ENCODE data around the gene PCNX3. TPM values are rescaled to one million over a fixed set of nuclear protein-coding genes. Genes with fewer than 3 reads are reported as not detected.

PCNX3 gene
- polyA plus RNA-seq, 1 donor (not counting 4 experiments of a cell fraction or from before 2014, with no cell fraction given): 6.1 TPM

- no peaks in the 10 kb centered on the region for H3K79me2 ChIP-seq (ENCODE audit: control insufficient read depth, insufficient read depth, low read length)
- peak overlapping the region; percentile 88 for H2AFZ ChIP-seq (ENCODE audit: control insufficient read depth, low read length)
- peak overlapping the region; percentile 40 to 65 (median 58) for H3K4me3 ChIP-seq (ENCODE audit: control insufficient read depth in 2 of 3, extremely low read depth in 1 of 3, insufficient read depth in 2 of 3, low read depth in 1 of 3, low read length in 3 of 3)
- peak overlapping the region; percentile 84 for H3K27ac ChIP-seq (ENCODE audit: control insufficient read depth, insufficient read depth, low read length)
- TF ChIP-seq EZH2 (IDR thresholded peaks at IDR 0.05; ENCODE audit: low read length) (no peak), CTCF (optimal IDR thresholded peaks at IDR 0.05 in 1 of 3, IDR thresholded peaks at IDR 0.05 in 1 of 3, conservative IDR thresholded peaks at IDR 0.05 in 1 of 3; ENCODE audit: extremely low read depth in 1 of 3, insufficient read depth in 2 of 3, low read length in 3 of 3) (no peak)
- peaks cover 28 to 33% of the 10 kb centered on the region in 2 experiments for H3K36me3 ChIP-seq (ENCODE audit: control insufficient read depth in 2 of 2, extremely low read depth in 1 of 2, insufficient read depth in 2 of 2, low read length in 2 of 2)
- H3K9me3 ChIP-seq (ENCODE audit: control insufficient read depth, low read depth, low read length): no peaks in the 10 kb centered on the region
- H4K20me1 ChIP-seq (ENCODE audit: control insufficient read depth, extremely low read depth, insufficient read depth, low read length): no peaks in the 10 kb centered on the region
- no peaks in the 10 kb centered on the region for H3K27me3 ChIP-seq (ENCODE audit: control insufficient read depth, extremely low read depth, insufficient read depth, low read length)
- dilution Hi-C loops (cut with MboI; ENCODE audit: extremely low pct_ligation_motif_present, low sequenced_read_pairs): no loop called here
- H3K4me1 ChIP-seq (ENCODE audit: control insufficient read depth, extremely low read depth, insufficient read depth, low read length): peaks cover 33% of the 10 kb centered on the region
- no peaks in the 10 kb centered on the region for H3K9me1 ChIP-seq (ENCODE audit: control insufficient read depth, extremely low read depth, insufficient read depth, low read length)
- H3K4me2 ChIP-seq (ENCODE audit: control insufficient read depth, extremely low read depth, insufficient read depth, low read depth, low read length): peak overlapping the region; percentile 73
- FAIRE-seq (peak; percentile 5), DNase-seq (ENCODE audit: low read depth, low spot score) (no peak)
- peak overlapping the region; percentile 64 for H3K9ac ChIP-seq (ENCODE audit: control insufficient read depth, extremely low read depth, insufficient read depth, low read length)
These were observed 37.1 kb downstream of the PCNX3 start for GRCh38 chr11:65652511-65653228.

- FAIRE-seq (no peak), DNase-seq (ENCODE audit: low read depth, low spot score) (no peak)
- H3K36me3 ChIP-seq (ENCODE audit: control insufficient read depth in 2 of 2, extremely low read depth in 1 of 2, insufficient read depth in 2 of 2, low read length in 2 of 2): peaks cover 34 to 42% of the 10 kb centered on the region in 2 experiments
- H3K9me1 ChIP-seq (ENCODE audit: control insufficient read depth, extremely low read depth, insufficient read depth, low read length): no peaks in the 10 kb centered on the region
- TF ChIP-seq CTCF (optimal IDR thresholded peaks at IDR 0.05 in 1 of 3, IDR thresholded peaks at IDR 0.05 in 1 of 3, conservative IDR thresholded peaks at IDR 0.05 in 1 of 3; ENCODE audit: extremely low read depth in 1 of 3, insufficient read depth in 2 of 3, low read length in 3 of 3) (no peak), EZH2 (IDR thresholded peaks at IDR 0.05; ENCODE audit: low read length) (no peak)
- H3K4me1 ChIP-seq (ENCODE audit: control insufficient read depth, extremely low read depth, insufficient read depth, low read length): peaks cover 33% of the 10 kb centered on the region
- H2AFZ ChIP-seq (ENCODE audit: control insufficient read depth, low read length): peak overlapping the region; percentile 11
- H3K27me3 ChIP-seq (ENCODE audit: control insufficient read depth, extremely low read depth, insufficient read depth, low read length): no peaks in the 10 kb centered on the region
- no peaks in the 10 kb centered on the region for H3K9me3 ChIP-seq (ENCODE audit: control insufficient read depth, low read depth, low read length)
- dilution Hi-C loops (cut with MboI; ENCODE audit: extremely low pct_ligation_motif_present, low sequenced_read_pairs): no loop called here
- peak overlapping the region; percentile 84 for H3K27ac ChIP-seq (ENCODE audit: control insufficient read depth, insufficient read depth, low read length)
- H3K9ac ChIP-seq (ENCODE audit: control insufficient read depth, extremely low read depth, insufficient read depth, low read length): peak overlapping the region; percentile 64
- H3K4me2 ChIP-seq (ENCODE audit: control insufficient read depth, extremely low read depth, insufficient read depth, low read depth, low read length): peak overlapping the region; percentile 73
- H3K4me3 ChIP-seq (ENCODE audit: control insufficient read depth in 2 of 3, extremely low read depth in 1 of 3, insufficient read depth in 2 of 3, low read depth in 1 of 3, low read length in 3 of 3): peak overlapping the region in 2 of 3 experiments; percentile 58 to 65
- no peaks in the 10 kb centered on the region for H4K20me1 ChIP-seq (ENCODE audit: control insufficient read depth, extremely low read depth, insufficient read depth, low read length)
- H3K79me2 ChIP-seq (ENCODE audit: control insufficient read depth, insufficient read depth, low read length): no peaks in the 10 kb centered on the region
These were observed 38.0 kb downstream of the PCNX3 start for GRCh38 chr11:65653229-65654225.
